Hepatic stellate cell (primary cell): ENCODE data around the gene SLC17A7.

Experiments
- DNase-seq: peaks from one replicate; pipeline ENCODE4 v3.0.0; 2011; ENCODE audit warnings: low spot score

Gene SLC17A7

DNA sequence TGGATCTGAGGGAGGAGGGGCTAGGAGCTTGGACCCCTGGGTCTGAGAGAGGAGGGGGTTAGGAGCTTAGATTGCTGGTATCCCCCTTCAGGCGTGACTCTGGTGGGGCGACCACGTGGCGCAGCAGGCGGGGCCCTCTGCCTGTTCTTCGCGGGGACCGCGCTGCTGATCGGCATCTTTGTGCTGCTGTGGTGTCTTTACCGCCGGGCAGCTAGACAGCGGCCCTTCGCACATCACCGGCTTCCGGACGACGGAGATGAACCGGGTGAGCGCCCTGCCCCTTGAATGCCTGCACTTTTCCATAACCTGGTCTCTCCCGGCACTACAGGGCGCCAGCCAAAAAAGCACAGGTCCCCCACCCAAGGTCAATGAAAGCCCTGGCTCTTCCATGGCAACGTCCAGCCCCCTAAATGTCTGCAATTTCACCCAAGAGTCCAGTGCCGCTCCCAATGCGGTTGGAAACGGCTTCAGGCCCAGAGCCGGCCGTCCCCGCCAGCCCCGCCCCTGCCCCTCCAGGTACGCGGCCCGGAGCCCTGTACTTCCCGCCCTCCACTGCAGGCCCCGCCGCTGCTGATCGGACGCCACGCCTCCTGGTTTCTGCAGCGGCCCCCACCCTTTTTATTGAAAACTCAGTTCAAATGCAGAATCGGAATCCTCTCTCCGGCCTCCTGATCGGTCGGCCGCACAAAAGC is 13.3 kb downstream of the SLC17A7 start:
- DNase-seq = no peak

DNA sequence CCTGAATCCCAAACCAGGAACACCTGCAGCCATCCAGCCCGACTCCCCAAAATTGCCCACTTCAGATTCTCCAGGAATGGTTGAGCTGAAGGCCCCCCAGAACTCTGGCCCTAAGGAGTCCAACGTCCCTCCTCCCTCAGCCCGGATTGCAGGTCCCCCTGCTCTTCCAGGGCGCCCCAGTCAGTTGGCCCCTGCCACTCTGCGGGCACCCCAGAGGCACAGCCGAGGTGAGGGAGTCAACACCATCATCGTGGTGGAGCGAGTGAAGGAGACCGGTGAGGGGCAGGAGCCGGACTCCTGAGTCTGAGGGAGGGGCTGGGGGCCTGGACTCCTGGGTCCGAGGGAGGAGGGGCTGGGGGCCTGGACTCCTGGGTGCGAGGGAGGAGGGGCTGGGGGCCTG is 14.0 kb downstream of the SLC17A7 start:
- DNase-seq = no peak

DNA sequence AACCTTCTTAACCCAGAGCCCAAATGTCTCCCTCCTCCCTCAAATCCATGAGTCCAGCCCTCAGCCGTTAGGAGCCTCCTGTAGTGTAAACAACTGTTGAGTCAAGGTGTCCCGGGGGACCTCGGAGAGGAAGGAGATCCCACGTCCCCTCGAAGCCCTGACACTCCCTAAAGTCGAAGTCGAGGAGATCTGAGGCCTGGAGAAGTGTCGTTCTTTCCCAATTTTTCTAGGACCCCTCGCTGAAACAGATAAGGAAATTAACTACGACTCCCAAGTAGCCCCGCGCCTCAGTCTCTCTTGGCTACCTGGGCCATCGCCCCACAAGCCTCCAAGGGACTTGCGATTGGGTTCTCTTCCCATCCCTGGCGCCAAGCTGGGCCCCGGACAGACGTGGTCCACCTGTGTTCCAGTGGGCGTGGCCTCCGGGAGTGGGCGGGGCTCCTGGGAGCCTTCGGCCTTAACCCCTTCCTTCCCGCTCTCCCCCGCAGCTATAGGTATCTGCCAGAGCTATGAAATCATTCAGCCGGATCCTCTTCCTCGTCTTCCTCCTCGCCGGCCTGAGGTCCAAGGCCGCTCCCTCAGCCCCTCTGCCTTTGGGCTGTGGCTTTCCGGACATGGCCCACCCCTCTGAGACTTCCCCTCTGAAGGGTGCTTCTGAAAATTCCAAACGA is 15.3 kb downstream of the SLC17A7 start:
- no peak for DNase-seq

DNA sequence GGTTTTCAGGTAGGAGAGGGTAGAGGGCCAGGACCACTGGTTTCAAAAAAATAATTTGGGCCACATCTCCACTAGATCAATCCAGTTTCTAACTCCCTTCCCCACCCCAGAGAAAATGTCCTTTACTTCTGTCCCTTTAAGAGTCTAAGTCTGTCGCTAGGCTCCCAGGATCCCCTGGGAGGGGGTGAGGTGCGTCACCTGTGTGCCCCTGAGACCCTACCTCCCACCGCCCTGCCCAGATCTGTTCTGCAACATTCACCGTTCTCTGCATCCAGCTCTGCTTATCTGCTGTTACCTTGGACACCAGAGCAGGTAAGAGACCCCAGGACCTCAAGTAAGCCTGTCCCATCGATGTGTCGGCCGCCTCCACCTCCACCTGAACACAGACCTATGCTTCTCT is 16.1 kb downstream of the SLC17A7 start, which contains the start of gene GFY:
Gene GFY (plus strand): TSS at position 211 of the 400 bp plus-strand sequence. CDS start 1,043 bp downstream, outside the sequence.
- no peak for DNase-seq

DNA sequence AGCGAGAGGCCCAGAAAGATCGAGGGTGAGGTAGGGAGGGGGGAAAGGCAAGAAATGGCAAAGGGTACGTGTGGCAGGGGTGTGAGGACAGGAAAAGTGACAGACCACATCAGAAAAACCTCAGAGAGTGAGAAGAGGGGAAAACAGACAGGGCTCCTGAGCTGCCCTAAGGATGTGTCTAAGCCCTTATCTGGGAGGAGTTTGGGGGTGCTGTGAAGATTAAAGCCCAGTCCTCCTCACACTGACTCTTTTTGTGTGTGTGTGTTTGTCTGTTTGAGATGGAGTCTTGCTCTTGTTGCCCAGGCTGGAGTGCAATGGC is 17.4 kb downstream of the SLC17A7 start:
- no peak for DNase-seq

DNA sequence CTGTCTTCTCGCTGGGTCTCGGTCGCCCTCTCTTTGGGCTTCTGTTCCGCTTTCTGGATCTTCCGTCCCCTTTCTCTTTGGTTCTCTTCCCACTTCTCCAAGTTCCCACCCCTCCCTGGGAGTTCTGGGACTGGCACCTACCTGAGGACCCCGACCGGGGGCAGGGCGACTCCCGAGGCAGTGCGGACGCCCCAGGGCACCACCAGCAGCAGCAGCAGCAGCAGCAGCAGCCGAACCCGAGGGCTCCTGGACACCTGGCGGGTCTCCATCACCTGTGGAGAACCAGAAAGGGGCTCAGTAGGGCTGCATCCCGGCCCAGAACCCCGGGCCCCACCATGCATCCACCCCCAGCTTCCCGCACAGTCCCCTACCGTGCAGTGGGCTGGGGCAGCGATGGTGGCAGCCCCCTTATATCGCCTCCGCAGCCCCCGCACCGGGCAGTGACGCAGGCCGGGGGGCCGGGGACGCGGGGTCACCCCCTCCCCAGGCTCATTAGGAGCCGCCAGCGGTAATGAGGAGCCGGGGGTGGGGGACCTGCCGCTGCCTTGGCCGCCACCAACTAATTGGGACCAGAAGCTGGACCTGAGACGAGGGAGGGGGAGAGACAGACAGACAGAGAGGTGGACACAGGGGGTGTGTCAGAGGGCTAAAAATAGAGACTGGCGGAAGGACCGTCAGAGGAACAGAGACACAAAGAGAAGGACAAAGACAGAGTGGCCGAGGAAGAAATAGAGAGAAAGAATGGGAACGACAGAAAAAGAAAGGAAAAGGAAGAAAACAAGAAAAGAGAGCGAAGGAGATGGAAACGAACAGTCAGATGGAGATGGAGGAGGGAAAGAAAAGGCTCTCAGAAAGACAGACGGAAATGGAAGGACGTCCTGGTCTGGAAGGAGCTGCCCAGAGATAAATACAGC is 18.0 kb downstream of the SLC17A7 start, which contains the start of gene PTH2:
Gene PTH2 (minus strand): TSS at position 371 of the 914 bp plus-strand sequence. CDS start 102 bp downstream, at position 269.
- DNase-seq = no peak

DNA sequence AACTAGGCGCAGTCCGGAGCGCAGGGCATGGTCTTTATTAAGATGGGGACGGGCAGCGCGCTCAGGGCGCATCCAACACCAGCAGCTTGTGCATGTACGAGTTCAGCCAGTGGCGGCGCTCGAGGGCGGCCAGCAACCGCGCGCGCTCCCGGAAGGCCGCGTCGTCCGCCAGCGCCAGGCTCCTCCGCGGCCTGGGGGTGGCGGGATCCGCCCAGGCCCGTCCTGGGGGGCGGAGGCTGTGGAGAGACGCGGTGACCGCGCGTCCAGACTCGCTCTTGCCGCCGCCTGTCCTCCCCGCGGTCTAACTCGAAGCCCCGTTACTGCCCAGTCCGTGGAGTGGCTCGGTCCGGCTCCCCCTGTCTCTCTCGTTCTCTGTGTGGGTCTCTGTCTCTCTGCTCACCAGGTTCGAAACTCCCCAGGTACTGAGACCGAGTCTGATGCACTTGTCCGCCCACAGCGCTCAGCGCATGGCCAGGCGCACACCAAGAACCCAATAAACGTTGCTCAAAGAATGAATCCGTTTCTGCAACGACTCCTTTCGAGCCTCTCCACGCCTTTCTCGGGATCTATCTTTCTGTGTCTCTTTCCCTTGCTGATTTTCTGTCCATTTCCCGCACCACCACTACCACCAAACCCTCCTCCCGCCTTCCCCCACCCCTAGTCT is 18.8 kb downstream of the SLC17A7 start:
- DNase-seq = no peak

DNA sequence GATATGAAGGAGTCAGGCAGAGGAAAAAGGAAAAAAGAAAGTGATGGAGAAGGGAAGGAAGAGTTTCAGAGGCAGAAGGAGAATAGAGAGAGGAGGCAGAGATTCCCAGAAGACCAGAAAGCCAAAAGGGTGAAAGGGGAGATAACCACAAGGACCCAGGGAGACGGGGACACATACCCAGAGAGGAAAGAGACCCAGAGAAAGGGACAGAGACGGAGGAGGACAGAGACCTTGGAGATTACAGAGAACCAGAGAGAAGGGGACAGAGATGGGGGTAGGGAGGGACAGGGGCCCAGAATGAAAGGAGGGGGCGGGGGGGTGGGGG is 19.5 kb downstream of the SLC17A7 start:
- DNase-seq = no peak

DNA sequence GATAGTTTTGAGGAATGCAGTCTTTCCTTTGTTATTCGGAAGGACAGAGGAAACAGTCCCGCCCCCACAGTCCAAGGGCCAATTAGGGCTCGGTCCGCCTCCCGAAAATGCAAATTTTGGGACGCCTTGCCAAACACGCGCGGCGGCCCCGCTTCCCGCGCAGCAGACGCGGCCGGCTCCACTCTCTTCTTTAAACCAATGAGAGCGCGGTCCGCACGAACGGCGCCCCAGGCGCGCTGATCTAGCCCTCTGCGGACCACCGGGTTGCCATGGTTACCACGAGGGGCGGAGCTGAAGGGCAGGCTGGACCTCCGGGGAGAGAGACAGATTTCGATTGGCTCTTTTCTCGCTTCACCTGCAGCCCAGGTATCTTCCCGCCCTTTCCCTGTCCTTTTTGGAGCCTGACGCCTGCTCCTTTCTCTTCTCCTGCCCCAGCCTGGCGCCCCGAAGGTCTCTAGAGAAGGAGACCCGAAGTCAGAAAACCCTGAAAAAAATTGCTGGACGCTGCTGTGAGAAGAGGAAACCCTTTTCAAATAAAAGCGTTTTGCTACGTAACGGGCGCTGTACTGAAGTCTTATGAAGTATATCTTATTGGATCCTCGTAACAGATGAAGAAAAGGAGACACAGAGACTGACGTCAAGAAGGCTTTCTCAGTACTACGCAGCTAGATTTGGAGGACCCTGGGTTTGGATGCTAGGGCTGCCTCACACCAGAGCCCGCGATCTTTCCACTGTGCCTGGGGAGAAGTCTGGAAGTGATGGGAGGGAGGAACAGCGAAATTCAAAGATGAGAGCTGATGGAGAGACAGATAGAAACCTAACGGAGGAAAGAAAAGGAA is 20.1 kb downstream of the SLC17A7 start:
- DNase-seq = peak; percentile 83

DNA sequence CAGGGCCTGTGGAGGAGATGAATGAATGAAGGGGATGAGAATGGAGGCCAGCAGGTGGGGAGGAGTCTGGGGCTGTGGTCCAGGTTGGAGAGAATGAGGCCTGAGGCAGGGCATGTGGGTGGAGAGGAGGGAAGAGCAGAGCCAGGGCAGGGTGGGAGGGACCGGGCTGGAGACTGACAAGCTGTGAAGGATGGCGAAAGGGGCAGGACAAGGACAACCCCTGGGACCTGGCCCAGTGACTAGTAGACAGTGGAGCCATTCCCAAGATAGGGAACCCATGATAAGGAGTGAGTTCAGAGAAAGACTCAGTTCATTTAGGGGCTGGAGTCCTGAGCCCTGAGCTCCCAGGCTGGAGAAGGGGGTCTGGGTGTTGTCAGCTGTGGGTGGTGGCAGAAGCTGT is 21.1 kb downstream of the SLC17A7 start:
- no peak for DNase-seq

DNA sequence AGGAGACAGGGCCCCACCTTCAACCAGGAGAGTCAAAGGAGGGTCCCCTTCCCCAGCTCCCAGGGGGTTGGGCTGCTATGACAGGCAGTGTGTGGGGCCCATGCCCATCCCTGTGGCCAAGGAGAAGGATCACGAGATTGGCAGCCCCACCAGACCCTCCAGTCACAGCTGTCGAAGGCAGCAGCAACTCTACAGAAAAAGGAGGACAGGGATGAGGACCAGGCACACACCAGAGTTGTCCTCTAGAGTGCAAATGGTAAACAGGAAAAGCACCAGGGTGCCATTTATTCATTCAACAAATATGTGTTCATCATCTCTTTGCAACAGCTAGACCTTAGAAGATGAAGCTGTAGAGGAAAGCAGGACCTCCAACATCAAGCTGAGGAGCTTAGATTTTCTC is 22.2 kb downstream of the SLC17A7 start:
- no peak for DNase-seq

DNA sequence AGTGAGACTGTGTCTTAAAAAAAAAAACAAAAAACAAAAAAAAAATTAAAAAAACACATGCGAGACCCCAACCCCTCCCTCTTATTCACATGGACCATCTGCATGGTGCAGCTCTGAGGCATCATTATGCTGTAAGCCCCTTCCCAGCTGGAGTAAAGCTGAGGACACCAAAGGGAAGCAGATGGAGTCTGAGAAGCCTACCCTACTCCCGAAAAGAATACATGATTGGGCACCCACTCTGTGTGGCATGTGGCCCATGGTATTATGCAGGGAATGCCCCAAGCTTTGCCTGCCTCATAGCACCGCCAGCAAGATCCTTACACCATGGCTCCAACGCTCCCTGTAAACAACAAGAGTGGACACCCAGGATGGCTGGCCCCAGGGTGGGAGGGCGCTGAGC is 22.8 kb downstream of the SLC17A7 start:
- DNase-seq = no peak

DNA sequence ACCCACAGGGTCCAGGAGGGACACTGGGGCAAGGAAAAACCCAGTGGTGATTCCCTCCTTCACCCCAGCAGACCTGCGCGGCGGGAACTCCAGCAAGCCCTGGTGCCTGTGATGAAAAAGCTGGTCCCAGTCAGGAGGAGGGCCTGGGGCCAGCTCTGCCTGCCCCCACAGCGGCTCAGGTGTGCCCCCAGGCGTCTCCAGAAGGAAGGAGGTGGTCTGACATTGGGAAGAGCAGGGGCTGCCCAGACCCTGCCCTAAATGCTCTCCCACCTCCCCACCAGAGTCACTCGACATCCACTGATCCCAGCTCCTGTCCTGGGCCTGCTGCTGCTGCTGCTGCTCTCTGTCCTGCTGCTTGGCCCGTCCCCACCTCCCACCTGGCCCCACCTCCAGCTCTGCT is 24.2 kb downstream of the SLC17A7 start:
- no peak for DNase-seq

DNA sequence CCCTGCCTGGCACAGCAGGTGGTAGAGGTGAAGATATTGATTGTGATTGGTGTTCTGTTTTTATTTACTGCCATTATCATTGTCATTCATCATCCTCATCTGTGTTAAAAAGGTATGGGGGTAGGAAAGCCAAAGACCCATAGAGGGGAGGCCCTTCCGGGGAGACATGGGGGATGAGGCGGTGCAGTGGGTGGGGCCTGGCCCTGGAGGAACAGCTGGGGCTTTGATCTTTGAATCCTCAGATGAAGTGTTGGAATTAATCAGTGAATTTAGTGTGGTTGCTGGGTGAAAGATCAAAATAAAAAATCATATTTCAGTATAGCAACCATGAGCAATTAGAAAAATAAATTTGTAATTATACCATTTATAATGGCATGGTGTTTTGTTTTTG is 25.5 kb downstream of the SLC17A7 start:
- no peak for DNase-seq

DNA sequence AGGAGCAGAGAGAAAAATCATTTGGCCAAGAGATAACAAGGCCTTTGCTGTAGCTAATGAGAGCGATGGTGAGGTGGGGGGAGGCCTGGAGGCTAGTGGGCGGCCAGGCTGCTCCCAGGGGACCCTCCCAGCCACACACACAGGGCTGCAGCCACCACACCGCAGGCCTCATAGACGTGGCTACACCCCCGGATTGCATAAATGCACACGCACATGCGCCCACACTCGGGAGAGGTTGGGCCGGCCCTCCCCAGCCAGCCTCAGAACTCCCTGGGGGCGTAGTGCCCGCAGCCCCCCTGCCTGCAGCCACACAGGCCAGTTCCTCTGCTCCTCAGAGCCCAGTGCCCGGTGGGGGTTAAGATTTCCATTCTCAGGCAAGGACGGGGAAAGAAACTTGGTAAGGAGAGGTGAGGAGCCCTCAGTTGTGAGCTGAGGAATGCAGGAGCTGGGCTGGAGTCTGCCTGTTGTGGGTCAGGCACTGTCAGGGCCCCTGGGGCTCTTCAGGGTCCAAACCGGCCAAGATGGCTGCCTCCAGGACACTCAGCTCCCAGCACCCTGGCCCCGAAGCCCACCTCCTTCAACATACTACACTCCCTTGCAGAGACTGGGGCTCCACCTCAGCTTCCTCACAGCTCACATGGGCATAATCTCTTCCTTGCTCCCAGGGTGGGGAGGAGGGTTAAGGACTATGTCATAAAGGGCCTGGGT is 26.1 kb downstream of the SLC17A7 start:
- peak; percentile 44 for DNase-seq

DNA sequence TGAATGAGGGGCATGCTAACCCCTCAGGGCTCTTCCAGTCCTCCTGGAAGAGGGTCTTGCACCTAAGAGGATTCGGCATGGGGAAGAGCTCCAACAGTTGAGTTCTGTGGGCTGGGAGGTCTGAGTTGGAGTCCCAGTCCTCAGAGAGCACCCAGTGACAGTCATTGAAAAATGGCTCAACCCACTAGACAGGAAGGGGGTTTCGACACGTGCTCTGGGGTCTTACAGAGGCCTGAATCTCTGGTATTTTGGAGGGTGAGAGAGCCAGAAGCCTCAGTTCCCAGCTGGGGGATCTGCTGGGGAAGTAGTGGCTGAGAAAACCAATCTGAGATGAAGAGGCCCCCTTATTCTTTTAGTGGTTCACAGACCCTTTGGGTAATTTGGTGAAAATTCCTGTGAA is 27.1 kb downstream of the SLC17A7 start:
- DNase-seq = no peak

DNA sequence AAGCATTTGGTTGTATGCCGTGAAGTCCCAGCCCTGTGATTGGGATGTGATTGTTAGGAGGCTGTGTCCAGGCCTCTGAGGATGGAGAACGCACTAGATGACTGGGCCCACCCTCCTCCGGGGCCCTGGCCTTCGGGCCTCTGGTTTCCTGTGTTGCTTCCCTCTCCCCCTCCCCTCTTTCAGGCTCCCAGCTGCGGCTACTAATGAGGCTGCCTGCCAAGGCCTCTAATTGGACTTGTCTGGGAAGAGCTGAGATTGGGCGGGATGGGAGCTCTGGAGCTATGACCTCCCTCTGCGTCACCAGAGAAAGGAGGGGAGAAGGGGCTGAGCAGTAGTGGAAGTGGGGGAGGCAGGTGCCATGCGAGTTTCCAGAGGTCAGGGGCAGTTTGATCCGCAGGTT is 28.0 kb downstream of the SLC17A7 start:
- no peak for DNase-seq

DNA sequence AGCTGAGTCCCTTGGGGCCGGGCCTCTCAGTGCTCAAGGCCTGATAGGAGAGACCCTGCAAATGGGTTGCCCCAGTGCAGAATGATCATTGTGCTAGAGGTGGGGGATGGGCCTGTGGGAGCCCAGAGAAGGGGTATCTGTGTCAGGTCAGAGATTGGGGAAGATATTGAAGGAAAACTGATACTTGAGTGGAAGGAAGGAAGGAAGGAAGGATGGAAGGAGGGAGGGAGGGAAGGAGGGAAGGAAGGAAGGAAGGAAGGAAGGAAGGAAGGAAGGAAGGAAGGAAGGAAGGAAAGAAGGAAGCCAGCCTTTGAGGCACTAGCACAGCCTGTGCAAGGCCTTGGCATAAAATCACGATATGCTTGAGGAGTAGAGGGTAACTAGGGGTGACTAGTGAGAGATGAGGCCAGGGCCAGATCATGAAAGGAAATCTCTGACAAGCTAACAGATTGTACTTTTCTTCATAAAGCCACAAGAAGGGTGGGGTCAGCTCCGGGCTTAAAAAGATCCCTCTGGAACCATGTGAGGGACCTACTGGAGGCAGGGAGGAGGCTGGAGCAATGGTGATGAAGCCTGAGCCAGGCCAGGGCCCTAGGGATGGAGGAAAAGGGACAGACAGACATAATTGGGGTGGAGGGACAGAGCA is 29.5 kb downstream of the SLC17A7 start:
- no peak for DNase-seq

DNA sequence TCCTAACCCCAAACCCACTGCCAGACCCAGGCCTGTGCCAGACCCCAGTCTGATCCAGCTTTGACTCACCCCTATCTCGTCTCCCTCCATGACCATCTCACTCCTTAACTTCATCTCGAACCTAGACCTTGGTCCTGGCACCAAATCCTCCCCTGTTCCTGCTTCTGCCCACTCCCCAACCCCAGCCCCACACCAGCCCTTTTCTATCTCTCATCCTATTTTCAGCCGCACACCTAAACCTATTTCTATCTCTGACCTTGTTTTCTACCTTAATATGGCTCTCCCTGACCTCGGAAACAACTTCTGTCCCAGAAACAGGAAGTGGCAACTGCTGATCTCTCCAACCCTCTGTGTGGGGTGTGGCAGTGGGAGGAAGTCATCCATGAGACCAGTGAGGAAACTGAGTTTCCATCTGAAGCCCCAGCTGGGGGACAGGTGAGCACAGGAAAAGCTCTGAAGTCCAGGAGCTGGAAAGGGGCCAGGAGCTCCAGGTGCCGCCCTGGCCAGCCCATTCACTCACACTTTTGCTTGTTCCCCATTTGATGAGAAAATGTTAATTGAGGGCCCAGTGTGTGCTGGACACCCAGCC is 31.8 kb downstream of the SLC17A7 start:
- no peak for DNase-seq
